Common myeloid progenitor, CD34-positive (primary cell): ENCODE results near the gene C6orf120.
"Not testable (repeated sequence)": the region's sequence is repeated elsewhere in the genome, so short reads cannot be mapped to it uniquely, and the experiment has no call there.

Experiments used
- CTCF ChIA-PET: fragments of 350-600 bp; sonication (Branson Sonifier 250); formaldehyde crosslinking; loops from one replicate; lab custom pipeline; 2021; ENCODE audit warnings: antibody characterized with exemption; lab: Charles Lee
- POLR2A ChIA-PET: fragments of 350-600 bp; sonication (Branson Sonifier 250); formaldehyde crosslinking; loops from one replicate; lab custom pipeline; 2021; ENCODE audit warnings: antibody characterized with exemption; lab: Charles Lee
- DNase-seq, 3 donors: peaks; one replicate each; pipeline versions ENCODE4 v3.0.0 to v3.0.0-alpha.2; 2013
- H3K27ac ChIP-seq, 2 experiments: 1 replicate in 1 of 2; 2 replicates in 1 of 2; pipeline ENCODE4 v1.7.0; 2013; ENCODE audit warnings: inconsistent platforms in 2 of 2, low read length in 2 of 2, mild to moderate bottlenecking in 2 of 2, low read depth in 1 of 2, moderate library complexity in 1 of 2; ENCODE audit not compliant: severe bottlenecking in 2 of 2, insufficient read depth in 1 of 2, poor library complexity in 1 of 2
- H3K27me3 ChIP-seq, 5 experiments: replicated peaks in 2 of 5; 1 replicate in 3 of 5; 2 replicates in 2 of 5; pipeline versions ENCODE4 v1.6.1 to v1.7.0; 2013; ENCODE audit warnings: low read length in 4 of 5, mild to moderate bottlenecking in 2 of 5, moderate library complexity in 2 of 5, inconsistent platforms in 1 of 5; ENCODE audit not compliant: insufficient read depth in 5 of 5, control insufficient read depth in 4 of 5
- H3K36me3 ChIP-seq, 4 experiments: 1 replicate in 2 of 4; 2 replicates in 2 of 4; pipeline versions ENCODE4 v1.6.1 to v1.7.0; 2013; ENCODE audit warnings: low read length in 3 of 4, control low read depth in 1 of 4, mild to moderate bottlenecking in 1 of 4; ENCODE audit not compliant: control insufficient read depth in 4 of 4, insufficient read depth in 4 of 4
- H3K4me1 ChIP-seq, 4 experiments: 1 replicate in 3 of 4; 2 replicates in 1 of 4; pipeline versions ENCODE4 v1.6.1 to v1.7.1; 2013; ENCODE audit warnings: low read length in 3 of 4, mild to moderate bottlenecking in 3 of 4, control low read depth in 1 of 4, inconsistent platforms in 1 of 4, moderate library complexity in 1 of 4; ENCODE audit not compliant: control insufficient read depth in 4 of 4, insufficient read depth in 4 of 4; ENCODE audit errors: control extremely low read depth in 1 of 4
- H3K4me3 ChIP-seq, 7 experiments: 1 replicate in 4 of 7; 2 replicates in 3 of 7; pipeline versions ENCODE4 v1.5.1 to v1.7.0; 2013; ENCODE audit warnings: mild to moderate bottlenecking in 7 of 7, low read length in 6 of 7, moderate library complexity in 6 of 7, inconsistent platforms in 2 of 7, low read depth in 2 of 7, control low read depth in 1 of 7; ENCODE audit not compliant: insufficient read depth in 4 of 7, control insufficient read depth in 1 of 7; ENCODE audit errors: extremely low read depth in 1 of 7
- H3K9me3 ChIP-seq, 5 experiments: 1 replicate in 4 of 5; 2 replicates in 1 of 5; pipeline versions ENCODE4 v1.6.1 to v1.7.1; 2013; ENCODE audit warnings: low read length in 4 of 5, mild to moderate bottlenecking in 2 of 5, inconsistent platforms in 1 of 5, low read depth in 1 of 5, moderate library complexity in 1 of 5; ENCODE audit not compliant: control insufficient read depth in 4 of 5, insufficient read depth in 2 of 5; ENCODE audit errors: control extremely low read depth in 1 of 5
- WGBS: methylation state at CpG from one replicate; pipeline ENCODE4 v1.1.5; 2013; ENCODE audit not compliant: insufficient coverage; 5-methylcytosine and 5-hydroxymethylcytosine counted together

C6orf120 gene

DNA sequence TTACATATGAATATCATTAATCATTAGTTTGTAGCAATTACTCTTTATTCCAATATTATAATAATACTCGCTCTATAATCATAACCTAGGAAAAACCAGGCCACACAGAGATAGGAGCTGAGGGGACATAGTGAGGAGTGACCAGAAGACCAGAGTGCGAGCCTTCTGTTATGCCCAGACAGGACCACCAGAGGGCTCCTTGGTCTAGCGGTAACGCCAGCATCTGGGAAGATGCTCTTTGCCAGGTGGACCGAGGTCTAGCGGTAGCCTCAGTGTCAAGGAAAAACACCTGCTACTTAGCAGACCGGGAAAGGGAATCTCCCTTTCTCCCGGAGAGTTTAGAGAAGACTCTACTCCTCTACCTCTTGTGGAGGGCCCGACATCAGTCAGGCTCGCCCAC lies 4.8 kb upstream of the C6orf120 start:
- WGBS, result 96% methylated on average over 9 of the region's 10 CpGs
- peaks cover 3 to 14% (median 10%) of the 10 kb centered on the region in 4 experiments for H3K4me1 ChIP-seq
- peaks cover 0 to 35% (median 9%) of the 10 kb centered on the region in 5 experiments for H3K9me3 ChIP-seq
- DNase-seq, H3K27ac ChIP-seq, POLR2A ChIA-PET, H3K27me3 ChIP-seq, H3K4me3 ChIP-seq, CTCF ChIA-PET: not testable (repeated sequence)
- H3K36me3 ChIP-seq, result peaks cover 0 to 28% (median 15%) of the 10 kb centered on the region in 4 experiments

DNA sequence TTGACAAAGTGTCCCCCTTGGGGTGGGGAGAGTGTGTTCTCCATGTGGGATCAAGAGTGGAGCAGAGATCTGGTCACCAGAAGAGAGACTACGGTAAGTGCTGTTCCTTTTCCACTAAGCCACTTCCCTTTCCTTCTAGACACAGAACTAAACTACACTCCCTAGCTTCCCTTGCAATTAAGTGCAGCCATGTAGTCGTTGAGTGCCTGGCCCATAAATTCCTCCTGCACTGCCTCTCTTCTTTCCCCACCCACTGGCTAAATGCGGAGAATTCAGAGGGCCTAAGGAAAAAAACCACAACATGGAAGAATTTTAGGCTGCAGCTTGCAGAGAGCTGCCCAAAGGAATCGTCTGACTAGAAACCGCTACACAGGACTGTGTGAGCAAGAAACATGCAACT lies 1.6 kb upstream of the C6orf120 start:
- CTCF ChIA-PET, result interaction anchor here (0.6 to 1.5 kb wide), 4 partner anchors 8 to 743 kb away, joined by 3 to 7 read pairs (median 4); no protein-coding TSS in a partner anchor
- H3K27ac ChIP-seq, result no peak overlapping the region
- WGBS, result 56% methylated on average over 5 of the region's 5 CpGs
- peak overlapping the region in 3 of 7 experiments; percentile 86 to 95 (median 91) for H3K4me3 ChIP-seq
- no peaks in the 10 kb centered on the region for H3K27me3 ChIP-seq
- peaks cover 2 to 34% (median 14%) of the 10 kb centered on the region in 4 experiments for H3K36me3 ChIP-seq
- H3K4me1 ChIP-seq, result peaks cover 15 to 32% (median 23%) of the 10 kb centered on the region in 4 experiments
- H3K9me3 ChIP-seq, result peaks cover 0 to 11% (median 6%) of the 10 kb centered on the region in 5 experiments
- peak in 1 of 3 donors; percentile 9 for DNase-seq
- POLR2A ChIA-PET, result no interaction called here

DNA sequence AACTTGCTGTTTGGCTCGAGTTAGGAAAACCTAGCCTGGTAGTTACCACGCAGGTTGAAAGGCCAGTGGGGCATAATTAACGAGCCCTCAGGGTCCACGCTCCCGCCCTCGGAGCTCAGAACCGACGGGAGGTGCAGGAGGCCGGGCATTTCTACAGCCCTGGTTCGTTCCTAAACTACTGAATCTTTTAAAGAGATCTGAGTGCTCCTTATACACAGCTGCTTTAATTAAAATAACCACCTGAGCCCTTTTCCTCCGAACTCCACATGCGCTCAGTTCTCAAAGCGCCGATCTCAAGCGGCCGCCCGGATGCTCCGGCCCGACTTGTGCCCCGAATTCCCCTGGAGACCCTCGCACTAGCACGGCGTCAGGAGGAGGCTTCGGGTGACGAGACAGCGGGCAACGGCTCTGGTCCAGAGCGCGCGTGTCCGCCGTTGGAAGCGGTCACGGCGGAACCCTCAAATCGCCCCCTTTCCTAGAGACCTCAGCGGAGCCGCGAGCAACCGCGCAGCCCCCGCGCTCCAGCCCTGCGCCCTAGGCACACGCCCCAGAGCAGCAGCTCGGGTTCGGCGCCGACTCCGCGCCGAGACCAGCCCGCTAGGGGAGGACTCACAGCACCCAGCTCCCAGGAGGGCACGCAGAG lies 494 bp upstream of the C6orf120 start:
- Histone ChIP-seq H3K36me3 (peaks cover 2 to 34% (median 15%) of the 10 kb centered on the region in 4 experiments), H3K4me1 (peaks cover 15 to 32% (median 23%) of the 10 kb centered on the region in 4 experiments), H3K4me3 (peak overlapping the region; percentile 86 to 98 (median 92)), H3K9me3 (peaks cover 0 to 1% (median under 1%) of the 10 kb centered on the region in 5 experiments), H3K27ac (peak overlapping the region; percentile 75 to 91), H3K27me3 (no peaks in the 10 kb centered on the region)
- WGBS, result 0% methylated on average over 52 of the region's 54 CpGs
- CTCF ChIA-PET, result interaction anchor here (1.1 to 2.6 kb wide), 7 partner anchors 8 to 51 kb away, joined by 3 to 5 read pairs (median 3); no protein-coding TSS in a partner anchor
- POLR2A ChIA-PET, result interaction anchor here (1.1 to 2.4 kb wide), 4 partner anchors 9 to 50 kb away, joined by 4 to 17 read pairs (median 6); partner anchors contain the start of genes DYNLT2, ERMARD and PHF10
- DNase-seq, result no peak

DNA sequence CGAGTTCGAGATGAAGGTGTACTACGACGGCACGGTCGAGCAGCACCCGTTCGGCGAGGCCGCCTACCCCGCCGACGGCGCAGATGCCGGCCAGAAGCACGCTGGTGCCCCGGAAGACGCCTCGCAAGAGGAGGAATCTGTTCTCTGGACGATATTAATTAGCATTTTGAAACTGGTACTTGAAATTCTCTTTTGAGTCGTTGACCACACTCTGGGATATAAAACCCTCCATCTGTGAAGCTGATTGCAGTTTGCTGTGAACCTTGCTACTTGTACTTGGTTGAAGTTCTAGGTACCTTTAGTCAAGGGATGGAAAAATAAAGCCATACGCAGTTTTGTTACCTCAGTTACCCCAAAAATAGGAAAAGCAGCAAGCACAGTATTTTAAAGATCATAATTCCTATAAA lies 917 bp downstream of the C6orf120 start:
- H3K4me3 ChIP-seq, result peak overlapping the region; percentile 86 to 98 (median 92)
- peak overlapping the region; percentile 75 to 91 for H3K27ac ChIP-seq
- H3K36me3 ChIP-seq, result peaks cover 2 to 38% (median 15%) of the 10 kb centered on the region in 4 experiments
- CTCF ChIA-PET, result interaction anchor here (1.1 to 3.3 kb wide), 6 partner anchors 13 to 50 kb away, joined by 3 to 14 read pairs (median 4); no protein-coding TSS in a partner anchor
- WGBS, result 0% methylated on average over 3 of the region's 22 CpGs
- no peaks in the 10 kb centered on the region for H3K27me3 ChIP-seq
- peaks cover 15 to 32% (median 23%) of the 10 kb centered on the region in 4 experiments for H3K4me1 ChIP-seq
- H3K9me3 ChIP-seq, result no peaks in the 10 kb centered on the region
- no peak for DNase-seq
- POLR2A ChIA-PET, result interaction anchor here (1.1 to 2.4 kb wide), 3 partner anchors 20 to 49 kb away, joined by 5 to 17 read pairs (median 7); partner anchors contain the start of genes DYNLT2, ERMARD and PHF10

DNA sequence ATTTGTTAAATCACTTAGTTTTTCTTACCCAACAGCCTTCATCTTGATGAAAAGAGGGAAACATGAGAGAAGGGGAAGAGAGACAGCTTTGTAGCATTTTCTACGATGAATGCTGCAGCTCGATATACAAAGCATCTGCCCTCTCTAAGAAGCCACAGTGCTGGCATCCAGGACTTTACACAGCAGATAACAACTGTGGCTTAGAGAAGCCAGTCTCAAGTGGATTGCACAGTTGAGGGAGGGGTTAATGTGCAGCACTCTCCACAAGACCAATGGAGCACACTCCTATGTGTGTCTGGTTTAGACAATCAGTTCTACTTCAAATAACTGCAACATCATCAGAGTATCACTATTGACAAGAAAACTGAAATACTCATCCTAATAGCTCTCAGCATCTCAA lies 5.8 kb downstream of the C6orf120 start:
- 100% methylated on average over 2 of the region's 2 CpGs for WGBS
- ChIA-PET POLR2A (interaction anchor here (1.0 kb wide), 1 partner anchor 15 kb away, joined by 3 read pairs; no protein-coding TSS in a partner anchor), CTCF (interaction anchor here (1.6 kb wide), 1 partner anchor 10 kb away, joined by 5 read pairs; no protein-coding TSS in a partner anchor)

DNA sequence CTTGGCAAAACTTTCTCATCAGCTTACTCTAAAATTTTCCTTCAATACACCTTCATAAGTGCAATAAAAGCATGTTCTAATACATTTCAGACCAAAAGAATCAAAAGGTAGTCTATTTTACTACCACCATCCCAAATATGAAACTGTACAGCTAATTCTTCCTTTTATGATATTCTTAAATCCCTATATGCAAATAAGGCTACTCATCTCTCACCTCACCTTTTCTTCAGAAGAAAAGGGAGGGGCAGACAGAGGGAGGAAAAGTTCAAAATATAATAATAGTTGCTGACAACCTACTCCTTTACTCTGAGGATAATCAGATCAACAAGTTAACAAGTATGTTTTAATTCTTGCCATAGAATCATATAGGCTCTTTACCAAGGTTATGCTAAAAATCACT lies 7.4 kb downstream of the C6orf120 start:
- CTCF ChIA-PET, result interaction anchor here (0.9 to 1.4 kb wide), 3 partner anchors 10 to 32 kb away, joined by 3 to 5 read pairs (median 3); no protein-coding TSS in a partner anchor
- no peak for DNase-seq
- POLR2A ChIA-PET, result no interaction called here
- Histone ChIP-seq H3K36me3 (peaks cover 9 to 64% (median 36%) of the 10 kb centered on the region in 4 experiments), H3K4me3 (no peak overlapping the region), H3K9me3 (no peaks in the 10 kb centered on the region), H3K4me1 (peaks cover 0 to 3% (median 1%) of the 10 kb centered on the region in 4 experiments), H3K27ac (no peak overlapping the region), H3K27me3 (no peaks in the 10 kb centered on the region)

More for the DNA sequence above, 5.8 kb downstream of the C6orf120 start:
- Histone ChIP-seq H3K27me3 (no peaks in the 10 kb centered on the region), H3K4me3 (no peak overlapping the region), H3K9me3 (no peaks in the 10 kb centered on the region), H3K4me1 (peaks cover 8 to 15% (median 12%) of the 10 kb centered on the region in 4 experiments), H3K36me3 (peaks cover 7 to 60% (median 29%) of the 10 kb centered on the region in 4 experiments), H3K27ac (no peak overlapping the region)
- DNase-seq, result peak in 2 of 3 donors; percentile 15 to 39
